Endothelial cell of umbilical vein (primary cell): ENCODE results near the gene CAV1. TPM values are rescaled to one million over a fixed set of nuclear protein-coding genes. Genes with fewer than 3 reads are reported as not detected.
A peak's percentile ranks its signal among the peaks of the same experiment; 100 is the strongest.

Experiments used
- BruUV-seq: library from RNA; stranded (reverse); fragments of 400-500 nt; replicated peaks from 2 replicates; lab custom pipeline; 2021; lab: Mats Ljungman, UMichigan
- CTCF ChIA-PET: fragments of 300-600, 350-600 bp; sonication (Branson Sonifier 250); formaldehyde crosslinking; loops from one replicate; lab custom pipeline; 2021; ENCODE audit warnings: antibody characterized with exemption, inconsistent platforms; lab: Charles Lee
- POLR2A ChIA-PET: fragments of 300-600, 350-600 bp; sonication (Branson Sonifier 250); formaldehyde crosslinking; loops from one replicate; lab custom pipeline; 2021; ENCODE audit warnings: antibody characterized with exemption, inconsistent platforms; lab: Charles Lee
- DNase-seq: peaks from one replicate; pipeline ENCODE4 v3.0.0-alpha.2; 2011; ENCODE audit warnings: low read depth, low spot score
- FAIRE-seq: peaks from 2 replicates; lab custom pipeline; 2011; peaks lifted over from hg19 to GRCh38; lab: Jason Lieb, UNC
- H2AFZ ChIP-seq: 2 replicates; pipeline ENCODE4 v1.6.0; 2012; ENCODE audit warnings: low read depth, low read length, control low read depth, inconsistent platforms
- H3K27ac ChIP-seq: 2 replicates; pipeline ENCODE4 v1.5.1; 2011; ENCODE audit warnings: low read depth, mild to moderate bottlenecking, control low read depth, low read length, moderate library complexity; ENCODE audit not compliant: insufficient read depth
- H3K27me3 ChIP-seq, 2 experiments: 2 replicates each; pipeline versions ENCODE4 v1.6.0 to v1.6.1; 2011; ENCODE audit warnings: low read length in 2 of 2, mixed read lengths in 1 of 2; ENCODE audit not compliant: control insufficient read depth in 2 of 2, insufficient read depth in 2 of 2
- H3K36me3 ChIP-seq, 2 experiments: 2 replicates in 1 of 2; 3 replicates in 1 of 2; pipeline ENCODE4 v1.5.1; 2011; ENCODE audit warnings: low read length in 2 of 2, mild to moderate bottlenecking in 1 of 2, moderate library complexity in 1 of 2; ENCODE audit not compliant: control insufficient read depth in 2 of 2, insufficient read depth in 2 of 2; ENCODE audit errors: extremely low read depth in 1 of 2
- H3K4me1 ChIP-seq: 3 replicates; pipeline ENCODE4 v1.5.1; 2011; ENCODE audit warnings: mild to moderate bottlenecking, low read length; ENCODE audit not compliant: control insufficient read depth, insufficient read depth; ENCODE audit errors: extremely low read depth
- H3K4me2 ChIP-seq: 2 replicates; pipeline ENCODE4 v1.6.1; 2011; ENCODE audit warnings: low read length, control low read depth, mixed read lengths; ENCODE audit not compliant: insufficient read depth
- H3K4me3 ChIP-seq, 3 experiments: fragments of 200-600 bp in 1 of 3; sonication (generic), shearing (Covaris generic) in 1 of 3; replicated peaks in 1 of 3; 2 replicates each; pipeline ENCODE4 v1.5.1; 2011 to 2016; ENCODE audit warnings: control low read depth in 3 of 3, low read length in 3 of 3, mild to moderate bottlenecking in 2 of 3, inconsistent platforms in 1 of 3, low read depth in 1 of 3, moderate library complexity in 1 of 3; ENCODE audit not compliant: insufficient read depth in 1 of 3
- H3K79me2 ChIP-seq: 2 replicates; pipeline ENCODE4 v1.6.0; 2012; ENCODE audit warnings: low read length, inconsistent platforms; ENCODE audit not compliant: control insufficient read depth, insufficient read depth
- H3K9ac ChIP-seq: replicated peaks from 2 replicates; pipeline ENCODE3; 2011; ENCODE audit warnings: low read length, control low read depth; ENCODE audit not compliant: insufficient read depth; ENCODE audit errors: extremely low read depth
- H3K9me1 ChIP-seq: replicated peaks from 3 replicates; pipeline ENCODE4 v1.6.0; 2011; ENCODE audit warnings: mild to moderate bottlenecking, low read length; ENCODE audit not compliant: control insufficient read depth, insufficient read depth; ENCODE audit errors: extremely low read depth
- H3K9me3 ChIP-seq: replicated peaks from 2 replicates; pipeline ENCODE4 v1.5.1; 2012; ENCODE audit warnings: low read length, inconsistent platforms; ENCODE audit not compliant: control insufficient read depth, insufficient read depth
- H4K20me1 ChIP-seq: replicated peaks from 2 replicates; pipeline ENCODE3; 2011; ENCODE audit warnings: mild to moderate bottlenecking, low read length; ENCODE audit not compliant: control insufficient read depth, insufficient read depth; ENCODE audit errors: extremely low read depth
- CTCF ChIP-seq, 2 donors: IDR thresholded peaks; 1 replicate in 1 of 2; 2 replicates in 1 of 2; pipeline ENCODE4 v1.5.1; 2011; ENCODE audit warnings: low read length in 2 of 2, mild to moderate bottlenecking in 2 of 2, moderate library complexity in 2 of 2, control low read depth in 1 of 2, inconsistent platforms in 1 of 2, low read depth in 1 of 2; ENCODE audit not compliant: insufficient read depth in 1 of 2; ENCODE audit errors: extremely low read depth in 1 of 2
- EZH2 ChIP-seq: IDR thresholded peaks from 2 replicates; pipeline ENCODE4 v1.6.1; 2012; ENCODE audit warnings: borderline replicate concordance, low read depth, mild to moderate bottlenecking, moderate library complexity, low read length, inconsistent platforms; ENCODE audit not compliant: severe bottlenecking
- FOS ChIP-seq: IDR thresholded peaks from 2 replicates; pipeline ENCODE4 v1.6.1; 2011; ENCODE audit warnings: mild to moderate bottlenecking, low read length, moderate library complexity, borderline replicate concordance; ENCODE audit not compliant: insufficient read depth
- GATA2 ChIP-seq: IDR thresholded peaks from 2 replicates; pipeline ENCODE4 v1.7.0; 2011; ENCODE audit warnings: low read depth, mild to moderate bottlenecking, moderate library complexity, mixed read lengths, low read length; ENCODE audit not compliant: insufficient read length, insufficient read depth
- JUN ChIP-seq: IDR thresholded peaks from 2 replicates; pipeline ENCODE4 v1.6.1; 2011; ENCODE audit warnings: borderline replicate concordance, low read depth; ENCODE audit not compliant: insufficient read length, insufficient read depth
- MAX ChIP-seq: IDR thresholded peaks from 2 replicates; pipeline ENCODE4 v1.6.1; 2011; ENCODE audit not compliant: insufficient read depth, insufficient read length
- MYC ChIP-seq: IDR thresholded peaks from one replicate; pipeline ENCODE4 v1.6.1; 2011; ENCODE audit warnings: mild to moderate bottlenecking, low read depth, low read length
- POLR2A ChIP-seq: IDR thresholded peaks from 2 replicates; pipeline ENCODE4 v1.6.1; 2012; ENCODE audit warnings: low read depth, mild to moderate bottlenecking, control low read depth, low read length
- POLR2AphosphoS5 ChIP-seq: IDR thresholded peaks from 2 replicates; pipeline ENCODE4 v1.6.1; 2012; ENCODE audit warnings: low read depth, mild to moderate bottlenecking, control low read depth, low read length, moderate library complexity; ENCODE audit not compliant: insufficient read depth
- dilution Hi-C: fragments of 300-500 bp; cut with MboI; formaldehyde crosslinking; loops from one replicate; pipeline ENCODE4 v1.15.0; 2019; ENCODE audit warnings: low sequenced_read_pairs; ENCODE audit not compliant: extremely low pct_ligation_motif_present
- intact Hi-C: fragments of 100-400 bp; cut with micrococcal nuclease; formaldehyde crosslinking; loops from one replicate; pipeline ENCODE4 v1.10.0; 2022
- polyA plus RNA-seq, 4 experiments: library from polyadenylated mRNA; depleted of rRNA in 3 of 4; stranded (reverse) in 3 of 4; unstranded in 1 of 4; fragments of >200 nt; gene quantifications; 2 replicates each; pipeline versions ENCODE4 v1.2.1 to v1.2.3, GENCODE V29; 2011 to 2012; ENCODE audit warnings: missing spikeins in 1 of 4
- total RNA-seq: library from RNA; stranded (reverse); gene quantifications from 2 replicates; pipeline ENCODE4 v1.2.3, GENCODE V29; 2021

CAV1 gene
- total and polyA plus RNA-seq, 2 donors (not counting 3 experiments of a cell fraction or from before 2014, with no cell fraction given) = 1,483 to 3,129 TPM

GRCh38 chr7:116552602-116553001 is 27.8 kb downstream of the CAV1 start:
- TF ChIP-seq MAX (no peak), JUN (peak; percentile 16)
- Histone ChIP-seq H2AFZ (no peak overlapping the region), H3K9me3 (no peaks in the 10 kb centered on the region), H3K9me1 (no peaks in the 10 kb centered on the region), H3K4me2 (no peak overlapping the region), H4K20me1 (peaks cover 6% of the 10 kb centered on the region), H3K4me1 (peaks cover 31% of the 10 kb centered on the region), H3K4me3 (no peak overlapping the region), H3K36me3 (peaks cover 39 to 58% of the 10 kb centered on the region in 2 experiments), H3K27me3 (no peaks in the 10 kb centered on the region), H3K79me2 (peaks cover 93% of the 10 kb centered on the region), H3K9ac (no peak overlapping the region), H3K27ac (no peak overlapping the region)
- CTCF ChIA-PET = interaction anchor here (1.3 to 2.9 kb wide), 3 partner anchors 9 to 36 kb away, joined by 3 to 13 read pairs (median 11); no protein-coding TSS in a partner anchor
- POLR2A ChIA-PET = no interaction called here
- FAIRE-seq (no peak), DNase-seq (peak; percentile 63)
- dilution Hi-C loops = no loop called here
- no TSS peak for BruUV-seq
- intact Hi-C loops = no loop called here

GRCh38 chr7:116553168-116553964 is 28.5 kb downstream of the CAV1 start:
- Histone ChIP-seq H2AFZ (no peak overlapping the region), H3K27ac (no peak overlapping the region), H3K79me2 (peaks cover 91% of the 10 kb centered on the region), H3K9me3 (no peaks in the 10 kb centered on the region), H3K4me2 (no peak overlapping the region), H4K20me1 (peaks cover 6% of the 10 kb centered on the region), H3K36me3 (peaks cover 35 to 54% of the 10 kb centered on the region in 2 experiments), H3K4me3 (no peak overlapping the region), H3K4me1 (peaks cover 31% of the 10 kb centered on the region), H3K9me1 (no peaks in the 10 kb centered on the region), H3K27me3 (no peaks in the 10 kb centered on the region), H3K9ac (no peak overlapping the region)
- dilution Hi-C loops (no loop called here), intact Hi-C loops (no loop called here)
- ChIA-PET POLR2A (no interaction called here), CTCF (interaction anchor here (1.3 to 2.9 kb wide), 5 partner anchors 10 to 36 kb away, joined by 3 to 14 read pairs (median 11); no protein-coding TSS in a partner anchor)
- BruUV-seq = no TSS peak
- no peak for FAIRE-seq
- DNase-seq = no peak
- TF ChIP-seq MYC = no peak
- TF ChIP-seq CTCF (IDR thresholded peaks at IDR 0.05; ENCODE audit: extremely low read depth in 1 of 2, insufficient read depth in 1 of 2, low read depth in 1 of 2, low read length in 2 of 2) = no peak
- TF ChIP-seq FOS = no peak
- TF ChIP-seq GATA2 = no peak
- TF ChIP-seq POLR2A = no peak
- no peak for TF ChIP-seq POLR2AphosphoS5
- no peak for TF ChIP-seq MAX
- no peak for TF ChIP-seq EZH2
- no peak for TF ChIP-seq JUN
